Hematopoietic multipotent progenitor cell treated with erythropoietin and hydrocortisone succinate and interleukin-3 and kit ligand, for 17 days (in vitro differentiated cells): Measurements from ENCODE around the gene THSD4.
"Not testable (repeated sequence)": the region's sequence is repeated elsewhere in the genome, so short reads cannot be mapped to it uniquely, and the experiment has no call there.

Experiments
- DNase-seq: peaks from one replicate; pipeline ENCODE4 v3.0.0-alpha.2; 2015; ENCODE audit warnings: low spot score

The THSD4 gene

GRCh38 chr15:71149646-71150557 lies 34.6 kb downstream of the THSD4 start:
- no peak for DNase-seq

- no peak for DNase-seq
Observed at GRCh38 chr15:71151081-71151480, 35.8 kb downstream of the THSD4 start.

- DNase-seq: no peak
Observed at GRCh38 chr15:71152542-71152941, 37.3 kb downstream of the THSD4 start.

- DNase-seq: no peak
Observed at GRCh38 chr15:71153823-71154524, 38.7 kb downstream of the THSD4 start.

GRCh38 chr15:71154607-71155200 lies 39.4 kb downstream of the THSD4 start:
- no peak for DNase-seq

DNA sequence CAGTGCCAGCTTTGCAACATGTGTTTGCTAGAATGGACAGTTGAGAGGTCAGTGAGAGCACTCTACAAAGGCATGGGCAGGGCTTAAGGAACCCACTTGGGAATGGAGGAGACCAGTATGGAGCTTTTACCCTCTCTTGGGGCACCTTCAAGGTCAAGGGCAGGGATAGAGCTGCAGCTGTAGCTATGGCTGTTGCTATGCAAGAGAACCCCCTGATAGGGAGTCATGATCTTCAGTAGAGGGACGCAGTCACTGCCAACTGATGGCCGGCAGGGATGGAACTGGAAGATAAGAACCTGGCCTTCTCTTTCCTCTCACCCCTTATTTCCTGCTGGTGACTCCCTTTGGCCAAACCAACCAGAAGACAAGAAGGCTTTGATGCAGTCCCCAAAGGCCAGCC lies 40.3 kb downstream of the THSD4 start:
- no peak for DNase-seq

- DNase-seq: no peak
Observed at GRCh38 chr15:71160976-71161375, 45.7 kb downstream of the THSD4 start.

GRCh38 chr15:71162309-71162708 lies 47.0 kb downstream of the THSD4 start:
- no peak for DNase-seq

GRCh38 chr15:71164606-71165005 lies 49.3 kb downstream of the THSD4 start:
- DNase-seq: not testable (repeated sequence)

- no peak for DNase-seq
Observed at GRCh38 chr15:71167445-71168165, 52.3 kb downstream of the THSD4 start.

- DNase-seq: no peak
Observed at GRCh38 chr15:71168166-71168834, 53.0 kb downstream of the THSD4 start.

DNA sequence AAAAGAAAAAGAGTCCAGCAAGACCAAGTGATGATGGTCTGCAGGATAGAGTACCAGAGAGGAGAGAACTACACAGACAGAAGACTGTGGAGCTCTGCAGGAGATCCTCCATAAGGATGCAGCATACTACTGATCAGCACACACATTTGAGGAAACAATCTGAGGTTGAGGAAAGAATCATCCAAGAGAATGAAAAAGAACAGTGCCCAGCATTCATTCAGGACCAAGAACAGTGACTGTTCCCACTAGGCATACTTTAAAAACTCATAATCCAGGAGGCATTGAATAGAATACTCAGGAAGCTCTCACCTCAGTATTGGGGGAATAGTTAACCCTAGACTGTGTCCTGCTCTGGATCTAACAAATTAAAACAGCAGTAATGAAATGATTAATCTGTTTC lies 54.9 kb downstream of the THSD4 start:
- no peak for DNase-seq

- no peak for DNase-seq
Observed at GRCh38 chr15:71171195-71171594, 55.9 kb downstream of the THSD4 start.

GRCh38 chr15:71174360-71174759 lies 59.1 kb downstream of the THSD4 start:
- not testable (repeated sequence) for DNase-seq

- DNase-seq: no peak
Observed at GRCh38 chr15:71180986-71181853, 65.9 kb downstream of the THSD4 start.

DNA sequence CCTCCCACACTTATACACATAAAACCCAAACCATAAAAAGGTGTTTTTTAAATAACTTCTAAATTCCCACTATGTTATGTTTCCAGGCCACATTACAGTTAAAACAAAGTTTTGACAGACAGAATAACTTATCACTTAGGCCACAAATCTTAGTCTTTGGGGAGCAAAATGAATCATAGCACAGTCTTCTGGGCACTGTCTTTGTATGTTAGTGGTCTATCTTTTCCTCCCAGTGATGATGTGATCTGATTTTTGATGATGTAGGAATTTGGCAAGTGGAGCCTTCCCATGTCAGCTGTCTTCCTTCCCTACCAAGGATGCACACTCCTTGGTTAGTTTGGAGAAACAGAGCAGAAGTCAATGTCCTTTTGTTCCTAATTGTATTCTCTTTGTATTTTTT lies 67.3 kb downstream of the THSD4 start:
- no peak for DNase-seq

DNA sequence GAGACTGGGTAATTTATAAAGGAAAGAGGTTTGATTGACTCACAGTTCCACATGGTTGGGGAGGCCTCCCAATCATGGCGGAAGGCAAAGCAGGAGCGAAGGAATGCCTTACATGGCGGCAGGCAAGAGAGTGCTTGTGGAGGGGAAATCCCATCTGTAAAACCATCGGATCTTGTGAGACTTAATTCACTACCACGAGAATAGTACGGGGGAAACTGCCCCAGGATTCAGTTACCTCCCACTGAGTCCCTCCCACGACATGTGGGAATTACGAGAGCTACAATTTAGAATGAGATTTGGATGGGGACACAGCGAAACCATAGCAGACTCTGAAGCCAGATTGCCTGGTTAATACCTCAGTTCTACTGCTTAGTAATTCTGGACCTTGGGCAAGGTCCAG lies 67.8 kb downstream of the THSD4 start:
- no peak for DNase-seq

- DNase-seq: no peak
Observed at GRCh38 chr15:71185706-71186105, 70.4 kb downstream of the THSD4 start.

GRCh38 chr15:71186267-71186666 lies 71.0 kb downstream of the THSD4 start:
- DNase-seq: no peak

- no peak for DNase-seq
Observed at GRCh38 chr15:71187078-71187477, 71.8 kb downstream of the THSD4 start.

DNA sequence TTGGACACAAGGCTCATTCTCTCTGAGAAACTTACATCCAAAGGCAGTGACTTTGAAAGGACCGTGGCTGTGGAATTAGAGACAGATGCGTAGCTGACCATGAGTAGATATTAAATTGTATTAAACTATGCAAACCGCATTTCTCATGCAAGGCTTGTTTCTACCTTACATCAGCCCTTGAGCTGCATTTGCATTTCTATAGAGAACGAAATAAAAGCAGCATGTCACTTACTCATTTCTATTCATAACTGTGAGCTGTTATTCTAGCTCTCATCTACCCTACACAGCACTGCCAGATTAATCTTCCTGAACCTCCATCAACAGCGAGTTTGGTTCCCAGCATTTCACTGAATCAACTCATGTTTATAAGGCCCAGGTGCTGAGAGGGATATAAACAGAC lies 72.3 kb downstream of the THSD4 start:
- no peak for DNase-seq
